Measurements from ENCODE around the gene ASPG.

ASPG gene

GRCh38 chr14:104137297-104138097, 52.0 kb downstream of the ASPG start:
- no peak overlapping the region for H3K4me3 ChIP-seq (ENCODE audit: low read length)
- no peaks in the 10 kb centered on the region for H3K79me2 ChIP-seq (ENCODE audit: control insufficient read depth, low read length)
- H3K4me2 ChIP-seq (ENCODE audit: low read length) = no peak overlapping the region
- TF ChIP-seq, protein P1, sequence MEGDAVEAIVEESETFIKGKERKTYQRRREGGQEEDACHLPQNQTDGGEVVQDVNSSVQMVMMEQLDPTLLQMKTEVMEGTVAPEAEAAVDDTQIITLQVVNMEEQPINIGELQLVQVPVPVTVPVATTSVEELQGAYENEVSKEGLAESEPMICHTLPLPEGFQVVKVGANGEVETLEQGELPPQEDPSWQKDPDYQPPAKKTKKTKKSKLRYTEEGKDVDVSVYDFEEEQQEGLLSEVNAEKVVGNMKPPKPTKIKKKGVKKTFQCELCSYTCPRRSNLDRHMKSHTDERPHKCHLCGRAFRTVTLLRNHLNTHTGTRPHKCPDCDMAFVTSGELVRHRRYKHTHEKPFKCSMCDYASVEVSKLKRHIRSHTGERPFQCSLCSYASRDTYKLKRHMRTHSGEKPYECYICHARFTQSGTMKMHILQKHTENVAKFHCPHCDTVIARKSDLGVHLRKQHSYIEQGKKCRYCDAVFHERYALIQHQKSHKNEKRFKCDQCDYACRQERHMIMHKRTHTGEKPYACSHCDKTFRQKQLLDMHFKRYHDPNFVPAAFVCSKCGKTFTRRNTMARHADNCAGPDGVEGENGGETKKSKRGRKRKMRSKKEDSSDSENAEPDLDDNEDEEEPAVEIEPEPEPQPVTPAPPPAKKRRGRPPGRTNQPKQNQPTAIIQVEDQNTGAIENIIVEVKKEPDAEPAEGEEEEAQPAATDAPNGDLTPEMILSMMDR (IDR thresholded peaks at IDR 0.05; ENCODE audit: low read depth, low read length, poor library complexity, severe bottlenecking) = peak; percentile 38
- TF ChIP-seq EZH2phosphoT487 (IDR thresholded peaks at IDR 0.05; ENCODE audit: borderline replicate concordance, low read length) = no peak
- H3K4me1 ChIP-seq (ENCODE audit: control insufficient read depth, low read length) = no peaks in the 10 kb centered on the region
- H3K9me3 ChIP-seq (ENCODE audit: control insufficient read depth, insufficient read depth, low read length) = no peaks in the 10 kb centered on the region; the same call in 1 of the 2 replicates
- no peak overlapping the region for H3K27ac ChIP-seq (ENCODE audit: low read depth, low read length)
- no peaks in the 10 kb centered on the region for H3K36me3 ChIP-seq (ENCODE audit: control insufficient read depth, low read length)
- H4K20me1 ChIP-seq (ENCODE audit: control insufficient read depth, insufficient read depth, low read depth, low read length) = no peaks in the 10 kb centered on the region
- no peaks in the 10 kb centered on the region for H3K9me2 ChIP-seq (replicated peaks; ENCODE audit: control insufficient read depth, low read length)
- no peaks in the 10 kb centered on the region for H3K27me3 ChIP-seq (ENCODE audit: control insufficient read depth, low read length)
- H3F3A ChIP-seq (ENCODE audit: control insufficient read depth, insufficient read depth) = no peaks in the 10 kb centered on the region

DNA sequence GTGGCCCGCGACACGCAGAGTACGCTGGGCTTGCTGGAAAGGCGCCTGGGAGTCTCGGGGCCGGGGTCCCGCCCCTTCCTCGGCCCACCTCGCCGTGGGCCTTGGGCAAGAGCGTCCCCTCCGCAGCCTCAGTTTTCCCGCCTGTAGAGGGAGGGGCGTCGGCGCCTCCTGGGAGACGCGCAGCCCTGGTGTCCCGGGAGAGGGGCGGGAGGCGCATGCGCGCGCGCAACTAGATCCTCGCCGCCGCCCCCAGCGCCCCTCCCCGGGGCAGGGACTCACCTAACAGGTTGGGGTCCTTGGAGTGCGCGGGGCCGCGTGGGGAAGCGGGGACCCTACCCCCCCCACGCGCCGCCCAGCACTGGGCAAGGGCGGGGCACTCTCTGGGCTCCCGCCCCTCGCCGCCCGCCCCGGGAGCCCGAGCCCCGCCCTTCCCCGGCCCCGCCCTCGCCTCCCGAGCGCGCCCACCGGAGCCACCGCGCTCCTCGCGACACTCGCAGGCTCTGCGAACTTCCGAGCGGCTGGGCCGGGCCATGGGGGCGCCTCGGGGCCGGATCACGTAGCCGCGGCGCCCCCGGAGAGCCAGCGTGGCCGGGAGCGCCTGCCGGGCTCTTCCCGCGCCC, 52.7 kb downstream of the ASPG start, which contains the start of gene KIF26A:
Gene KIF26A (plus strand): TSS at position 490 of the 620 bp plus-strand sequence. CDS start 136 bp downstream, outside the sequence.
- no peak for TF ChIP-seq EZH2phosphoT487 (IDR thresholded peaks at IDR 0.05; ENCODE audit: borderline replicate concordance, low read length)
- TF ChIP-seq, protein P1 (IDR thresholded peaks at IDR 0.05; ENCODE audit: low read depth, low read length, poor library complexity, severe bottlenecking) = no peak
- Histone ChIP-seq H3K4me2 (ENCODE audit: low read length) (no peak within 1 kb of the TSS), H3K9me2 (replicated peaks; ENCODE audit: control insufficient read depth, low read length) (no peaks in the 10 kb centered on the region), H3K4me1 (ENCODE audit: control insufficient read depth, low read length) (no peaks in the 10 kb centered on the region), H3K79me2 (ENCODE audit: control insufficient read depth, low read length) (no peaks in the 10 kb centered on the region), H4K20me1 (ENCODE audit: control insufficient read depth, insufficient read depth, low read depth, low read length) (no peaks in the 10 kb centered on the region), H3K9me3 (ENCODE audit: control insufficient read depth, insufficient read depth, low read length) (no peaks in the 10 kb centered on the region; the same call in 1 of the 2 replicates), H3K4me3 (ENCODE audit: low read length) (no peak within 1 kb of the TSS), H3K27ac (ENCODE audit: low read depth, low read length) (no peak within 1 kb of the TSS), H3K36me3 (ENCODE audit: control insufficient read depth, low read length) (no peaks in the 10 kb centered on the region), H3F3A (ENCODE audit: control insufficient read depth, insufficient read depth) (no peaks in the 10 kb centered on the region), H3K27me3 (ENCODE audit: control insufficient read depth, low read length) (no peaks in the 10 kb centered on the region)

GRCh38 chr14:104138718-104139459, 53.4 kb downstream of the ASPG start:
- no peaks in the 10 kb centered on the region; the same call in 1 of the 2 replicates for H3K9me3 ChIP-seq (ENCODE audit: control insufficient read depth, insufficient read depth, low read length)
- no peaks in the 10 kb centered on the region for H3K27me3 ChIP-seq (ENCODE audit: control insufficient read depth, low read length)
- H3K27ac ChIP-seq (ENCODE audit: low read depth, low read length) = no peak overlapping the region
- TF ChIP-seq, protein P1 (IDR thresholded peaks at IDR 0.05; ENCODE audit: low read depth, low read length, poor library complexity, severe bottlenecking) = no peak
- no peak for TF ChIP-seq EZH2phosphoT487 (IDR thresholded peaks at IDR 0.05; ENCODE audit: borderline replicate concordance, low read length)
- H3K4me3 ChIP-seq (ENCODE audit: low read length) = no peak overlapping the region
- H3K79me2 ChIP-seq (ENCODE audit: control insufficient read depth, low read length) = no peaks in the 10 kb centered on the region
- H3F3A ChIP-seq (ENCODE audit: control insufficient read depth, insufficient read depth) = no peaks in the 10 kb centered on the region
- H3K4me2 ChIP-seq (ENCODE audit: low read length) = no peak overlapping the region
- no peaks in the 10 kb centered on the region for H4K20me1 ChIP-seq (ENCODE audit: control insufficient read depth, insufficient read depth, low read depth, low read length)
- no peaks in the 10 kb centered on the region for H3K36me3 ChIP-seq (ENCODE audit: control insufficient read depth, low read length)
- no peaks in the 10 kb centered on the region for H3K4me1 ChIP-seq (ENCODE audit: control insufficient read depth, low read length)
- no peaks in the 10 kb centered on the region for H3K9me2 ChIP-seq (replicated peaks; ENCODE audit: control insufficient read depth, low read length)

All from DOHH2 (cell line).